GM23248 (cell line): ENCODE results near the gene SLC22A25.

Source experiments
- EZH2 ChIP-seq: fragments of 200-600 bp; sonication (generic); IDR thresholded peaks from 2 replicates; pipeline ENCODE4 v1.6.1; 2018; ENCODE audit warnings: antibody characterized with exemption, mild to moderate bottlenecking; ENCODE audit not compliant: insufficient read depth, poor library complexity, severe bottlenecking
- EZH2phosphoT487 ChIP-seq: fragments of 200-600 bp; sonication (generic); IDR thresholded peaks from 2 replicates; pipeline ENCODE4 v1.6.1; 2018; ENCODE audit warnings: antibody characterized with exemption, moderate library complexity, mild to moderate bottlenecking, low read depth; ENCODE audit not compliant: insufficient read depth

DNA sequence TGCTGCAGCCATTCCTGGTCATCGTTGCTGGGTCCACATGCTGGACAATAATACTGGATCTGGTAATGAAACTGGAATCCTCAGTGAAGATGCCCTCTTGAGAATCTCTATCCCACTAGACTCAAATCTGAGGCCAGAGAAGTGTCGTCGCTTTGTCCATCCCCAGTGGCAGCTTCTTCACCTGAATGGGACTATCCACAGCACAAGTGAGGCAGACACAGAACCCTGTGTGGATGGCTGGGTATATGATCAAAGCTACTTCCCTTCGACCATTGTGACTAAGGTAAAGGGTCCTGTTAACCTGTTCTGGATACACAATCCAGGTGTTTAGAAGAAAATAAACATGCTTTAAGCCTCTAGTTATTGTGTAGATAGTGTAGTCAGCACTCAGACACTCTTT lies 46.9 kb upstream of the SLC22A25 start:
- TF ChIP-seq EZH2phosphoT487, result no peak
- TF ChIP-seq EZH2, result no peak
